Measurements from ENCODE around the gene DNAH10. TPM values are rescaled to one million over a fixed set of nuclear protein-coding genes. Genes with fewer than 3 reads are reported as not detected.

DNAH10 gene
- total RNA-seq, 1 donor from 2014 or later = 0.51 TPM

- Mint-ChIP-seq H3K4me1 (peaks cover 24% of the 10 kb centered on the region), H3K36me3 (ENCODE audit: low read depth) (peaks cover 22% of the 10 kb centered on the region), H3K27me3 (no peaks in the 10 kb centered on the region), H3K9me3 (no peaks in the 10 kb centered on the region), H3K4me3 (no peak overlapping the region), H3K27ac (no peak overlapping the region)
- CTCF ChIA-PET = no interaction called here
- POLR2A ChIA-PET = interaction anchor here (0.9 kb wide), 1 partner anchor 9 kb away, joined by 3 read pairs; no protein-coding TSS in a partner anchor
- no peak for TF ChIP-seq CTCF (IDR thresholded peaks at IDR 0.05)
- intact Hi-C loops (cut with micrococcal nuclease) = no loop called here
- DNase-seq (no peak), ATAC-seq (ENCODE audit: low read depth) (no peak)
Measured at GRCh38 chr12:123936471-123936870, 174.4 kb downstream of the DNAH10 start.

DNA sequence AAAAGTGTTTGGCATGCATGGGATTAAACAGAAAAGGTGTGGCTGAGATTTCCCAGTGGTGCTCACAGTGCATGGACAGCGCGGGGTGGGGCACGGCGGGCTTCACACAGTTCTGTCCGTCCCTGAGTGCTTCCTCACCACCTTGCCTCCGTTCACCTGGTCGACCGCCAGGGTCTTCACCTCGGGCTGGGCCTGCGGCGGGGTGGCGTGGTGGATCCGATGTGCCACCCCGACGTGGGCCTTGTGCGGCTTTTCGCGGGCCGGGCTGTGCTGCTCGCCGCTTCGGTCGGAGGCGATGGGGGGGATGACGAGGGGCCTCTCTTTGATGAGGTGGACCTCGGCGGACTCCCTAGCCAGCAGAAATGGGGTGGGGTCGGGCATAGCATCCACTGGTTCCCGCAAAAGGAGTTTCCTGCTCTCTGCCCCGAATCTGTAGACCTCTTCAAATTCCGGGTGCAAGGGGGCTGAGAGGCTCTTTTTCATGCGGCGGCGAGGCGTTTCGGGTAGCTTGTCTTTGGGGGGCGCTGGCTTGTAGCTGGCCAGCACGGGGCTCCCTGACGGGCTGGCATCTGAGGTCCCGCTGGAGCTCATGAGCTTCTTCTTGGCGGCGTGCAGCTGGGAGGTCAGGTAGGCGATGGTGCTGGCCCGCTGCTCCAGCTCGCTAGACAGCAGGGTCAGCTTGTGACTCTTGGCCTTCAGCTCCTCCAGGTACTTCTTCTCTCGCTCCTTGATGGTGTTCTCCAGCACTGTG, 175.0 kb downstream of the DNAH10 start:
- no peak for TF ChIP-seq CTCF (IDR thresholded peaks at IDR 0.05)
- ATAC-seq (ENCODE audit: low read depth) = no peak
- ChIA-PET CTCF (no interaction called here), POLR2A (interaction anchor here (0.9 kb wide), 1 partner anchor 9 kb away, joined by 3 read pairs; no protein-coding TSS in a partner anchor)
- H3K27me3 Mint-ChIP-seq = no peaks in the 10 kb centered on the region
- peaks cover 24% of the 10 kb centered on the region for H3K4me1 Mint-ChIP-seq
- intact Hi-C loops (cut with micrococcal nuclease) = no loop called here
- no peak overlapping the region for H3K27ac Mint-ChIP-seq
- H3K9me3 Mint-ChIP-seq = no peaks in the 10 kb centered on the region
- no peak overlapping the region for H3K4me3 Mint-ChIP-seq
- DNase-seq = no peak
- H3K36me3 Mint-ChIP-seq (ENCODE audit: low read depth) = peaks cover 29% of the 10 kb centered on the region

DNA sequence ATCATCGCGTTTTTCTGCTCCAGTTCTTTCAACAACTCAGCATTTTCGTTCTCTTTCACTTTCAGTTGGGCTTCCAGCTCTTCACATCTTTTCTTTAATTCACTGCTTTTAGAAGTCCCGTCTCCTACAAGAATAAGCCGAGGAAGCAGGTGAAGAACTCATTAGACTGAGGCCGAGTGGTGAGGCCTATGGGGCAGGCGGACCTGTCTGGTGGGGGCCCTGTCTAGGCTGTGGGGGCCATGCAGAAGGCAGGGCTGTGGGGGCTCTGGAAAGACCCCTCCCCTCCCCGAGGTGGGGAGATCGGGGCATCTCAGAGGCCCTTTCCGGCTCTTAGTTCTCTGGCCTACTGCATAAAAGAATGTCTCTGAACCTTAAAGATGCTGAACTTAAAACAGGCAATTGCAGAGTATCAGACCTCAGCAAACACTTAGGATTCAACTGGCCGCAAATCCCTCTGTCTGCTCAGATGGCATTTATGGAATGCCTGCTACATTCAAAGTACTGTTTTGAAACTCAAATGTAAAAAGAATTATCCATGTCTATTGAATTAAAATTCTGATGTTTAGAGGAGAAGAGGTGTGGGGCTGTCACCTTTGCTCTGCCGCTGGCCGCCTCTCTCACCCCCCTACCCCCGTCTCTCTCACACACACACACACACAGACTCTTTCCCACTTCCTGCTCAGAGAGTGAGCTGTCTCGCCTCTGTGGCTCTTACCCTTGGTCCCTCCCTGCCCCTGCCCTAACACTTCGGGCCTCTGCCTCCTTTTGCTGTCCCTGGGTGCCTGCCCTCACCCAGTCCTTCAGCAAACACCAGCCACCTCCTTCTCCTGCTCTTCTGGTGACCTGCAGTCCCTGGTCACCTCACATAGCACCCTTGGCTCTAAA, 175.8 kb downstream of the DNAH10 start:
- no peaks in the 10 kb centered on the region for H3K27me3 Mint-ChIP-seq
- POLR2A ChIA-PET = no interaction called here
- ATAC-seq (ENCODE audit: low read depth) = peak; percentile 74
- peaks cover 24% of the 10 kb centered on the region for H3K4me1 Mint-ChIP-seq
- TF ChIP-seq CTCF (IDR thresholded peaks at IDR 0.05) = no peak
- CTCF ChIA-PET = no interaction called here
- intact Hi-C loops (cut with micrococcal nuclease) = no loop called here
- H3K27ac Mint-ChIP-seq = peak overlapping the region; percentile 5
- no peak for DNase-seq
- no peaks in the 10 kb centered on the region for H3K9me3 Mint-ChIP-seq
- peak overlapping the region; percentile 21 for H3K4me3 Mint-ChIP-seq
- peaks cover 37% of the 10 kb centered on the region for H3K36me3 Mint-ChIP-seq (ENCODE audit: low read depth)

- Mint-ChIP-seq H3K4me3 (no peak overlapping the region), H3K4me1 (peaks cover 22% of the 10 kb centered on the region), H3K36me3 (ENCODE audit: low read depth) (peaks cover 42% of the 10 kb centered on the region), H3K27me3 (no peaks in the 10 kb centered on the region), H3K27ac (peak overlapping the region; percentile 5), H3K9me3 (no peaks in the 10 kb centered on the region)
- CTCF ChIA-PET = no interaction called here
- TF ChIP-seq CTCF (IDR thresholded peaks at IDR 0.05) = no peak
- POLR2A ChIA-PET = no interaction called here
- ATAC-seq (ENCODE audit: low read depth) = no peak
- no peak for DNase-seq
- intact Hi-C loops (cut with micrococcal nuclease) = no loop called here
Measured at GRCh38 chr12:123938679-123939480, 176.8 kb downstream of the DNAH10 start.
